Measurements from ENCODE around the gene MAP4K2. TPM values are rescaled to one million over a fixed set of nuclear protein-coding genes. Genes with fewer than 3 reads are reported as not detected.

Gene MAP4K2
- total RNA-seq, 1 experiment from 2014 or later, result 24.5 TPM

- no peak for DNase-seq (ENCODE audit: low spot score)
- no peak overlapping the region for H3K27ac Mint-ChIP-seq
- peaks cover 11% of the 10 kb centered on the region for H3K4me1 Mint-ChIP-seq
- ChIA-PET CTCF (interaction anchor here (0.8 to 2.5 kb wide), 3 partner anchors 14 to 37 kb away, joined by 3 to 13 read pairs (median 7); partner anchors contain the start of gene SF1), POLR2A (no interaction called here)
- H3K27me3 Mint-ChIP-seq (ENCODE audit: low read depth), result no peaks in the 10 kb centered on the region
- H3K9me3 Mint-ChIP-seq, result no peaks in the 10 kb centered on the region
- no peak overlapping the region for H3K4me3 Mint-ChIP-seq
- ATAC-seq, result no peak
- 0 out of 2 replicates have a peak, but pooled peaks cover 6% of the 10 kb centered on the region for H3K36me3 Mint-ChIP-seq
- TF ChIP-seq SMAD3 (CRISPR knock-in tag; IDR thresholded peaks at IDR 0.05; ENCODE audit: borderline replicate concordance), result no peak
- TF ChIP-seq ESRRA (CRISPR knock-in tag; IDR thresholded peaks at IDR 0.05; ENCODE audit: borderline replicate concordance), result no peak
- TF ChIP-seq ZBTB21 (CRISPR knock-in tag; IDR thresholded peaks at IDR 0.05; ENCODE audit: borderline replicate concordance), result no peak
- TF ChIP-seq FOXJ3 (CRISPR knock-in tag; IDR thresholded peaks at IDR 0.05; ENCODE audit: borderline replicate concordance), result no peak
- TF ChIP-seq IRF2 (CRISPR knock-in tag; IDR thresholded peaks at IDR 0.05; ENCODE audit: borderline replicate concordance, low read depth), result no peak
- no peak for TF ChIP-seq GABPB1 (CRISPR knock-in tag; IDR thresholded peaks at IDR 0.05)
- TF ChIP-seq NFATC4 (CRISPR knock-in tag; IDR thresholded peaks at IDR 0.05), result no peak
- TF ChIP-seq AR (CRISPR knock-in tag; IDR thresholded peaks at IDR 0.05), result no peak
- TF ChIP-seq FOXP1 (CRISPR knock-in tag; IDR thresholded peaks at IDR 0.05; ENCODE audit: borderline replicate concordance), result no peak
- no peak for TF ChIP-seq ZNF121 (CRISPR knock-in tag; IDR thresholded peaks at IDR 0.05)
Measured at GRCh38 chr11:64801158-64801464, 1.9 kb downstream of the MAP4K2 start.

DNA sequence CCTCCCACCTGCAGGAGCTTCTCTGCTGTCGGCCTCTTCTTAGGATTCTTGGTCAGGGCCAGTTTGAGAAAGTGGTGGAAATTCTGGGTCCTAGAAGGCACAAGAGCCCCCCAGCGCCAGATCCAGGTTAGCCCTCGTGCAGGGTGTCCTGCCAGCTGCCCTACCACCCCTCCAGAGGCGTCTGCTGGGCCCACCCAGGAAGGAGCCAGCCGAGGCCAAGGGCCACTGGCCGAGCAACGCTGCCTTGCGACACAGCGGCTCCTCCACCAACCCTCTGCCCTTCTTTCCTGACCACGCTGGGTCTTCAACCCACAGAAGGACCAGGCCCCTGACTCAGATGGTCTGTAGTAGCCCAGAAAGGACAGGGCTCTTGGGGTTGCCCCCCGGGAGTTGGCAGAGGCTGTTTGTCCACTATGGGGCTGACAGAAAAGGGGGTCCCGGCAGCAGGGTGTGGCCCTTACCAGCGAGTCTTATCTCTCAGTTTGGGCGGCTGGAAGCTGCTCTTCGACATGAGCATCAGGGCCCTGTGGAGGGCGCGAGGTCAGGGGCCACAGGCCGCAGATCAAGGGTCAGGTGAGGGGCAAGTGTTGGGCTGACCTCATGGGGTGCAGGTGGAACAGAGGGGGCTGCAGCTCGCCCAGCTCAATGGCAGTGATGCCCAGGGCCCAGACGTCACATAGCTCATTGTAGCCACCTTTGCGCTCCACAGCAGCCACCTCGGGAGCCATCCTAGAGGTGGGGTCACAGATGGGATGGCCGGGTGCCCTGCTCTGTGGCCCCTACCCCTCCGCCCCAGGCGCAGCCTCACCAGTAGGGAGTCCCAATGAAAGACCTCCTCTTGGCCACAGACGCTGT, 2.5 kb downstream of the MAP4K2 start:
- DNase-seq (ENCODE audit: low spot score) (no peak), ATAC-seq (no peak)
- Mint-ChIP-seq H3K36me3 (0 out of 2 replicates have a peak, but pooled peaks cover 1% of the 10 kb centered on the region), H3K27me3 (ENCODE audit: low read depth) (no peaks in the 10 kb centered on the region), H3K4me3 (no peak overlapping the region), H3K9me3 (no peaks in the 10 kb centered on the region), H3K4me1 (peaks cover 11% of the 10 kb centered on the region), H3K27ac (no peak overlapping the region)
- ChIA-PET POLR2A (no interaction called here), CTCF (interaction anchor here (0.6 to 2.5 kb wide), 8 partner anchors 9 to 474 kb away, joined by 3 to 13 read pairs (median 4); partner anchors contain the start of genes MEN1 and SF1)
- TF ChIP-seq, protein P1, sequence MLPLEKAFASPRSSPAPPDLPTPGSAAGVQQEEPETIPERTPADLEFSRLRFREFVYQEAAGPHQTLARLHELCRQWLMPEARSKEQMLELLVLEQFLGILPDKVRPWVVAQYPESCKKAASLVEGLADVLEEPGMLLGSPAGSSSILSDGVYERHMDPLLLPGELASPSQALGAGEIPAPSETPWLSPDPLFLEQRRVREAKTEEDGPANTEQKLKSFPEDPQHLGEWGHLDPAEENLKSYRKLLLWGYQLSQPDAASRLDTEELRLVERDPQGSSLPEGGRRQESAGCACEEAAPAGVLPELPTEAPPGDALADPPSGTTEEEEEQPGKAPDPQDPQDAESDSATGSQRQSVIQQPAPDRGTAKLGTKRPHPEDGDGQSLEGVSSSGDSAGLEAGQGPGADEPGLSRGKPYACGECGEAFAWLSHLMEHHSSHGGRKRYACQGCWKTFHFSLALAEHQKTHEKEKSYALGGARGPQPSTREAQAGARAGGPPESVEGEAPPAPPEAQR (CRISPR knock-in tag; IDR thresholded peaks at IDR 0.05), result no peak
- no peak for TF ChIP-seq ELF4 (CRISPR knock-in tag; IDR thresholded peaks at IDR 0.05; ENCODE audit: low read depth)
- no peak for TF ChIP-seq ZNF512 (CRISPR knock-in tag; IDR thresholded peaks at IDR 0.05; ENCODE audit: borderline replicate concordance)
- TF ChIP-seq ZNF425 (CRISPR knock-in tag; conservative IDR thresholded peaks at IDR 0.05), result no peak
- TF ChIP-seq, protein P2, sequence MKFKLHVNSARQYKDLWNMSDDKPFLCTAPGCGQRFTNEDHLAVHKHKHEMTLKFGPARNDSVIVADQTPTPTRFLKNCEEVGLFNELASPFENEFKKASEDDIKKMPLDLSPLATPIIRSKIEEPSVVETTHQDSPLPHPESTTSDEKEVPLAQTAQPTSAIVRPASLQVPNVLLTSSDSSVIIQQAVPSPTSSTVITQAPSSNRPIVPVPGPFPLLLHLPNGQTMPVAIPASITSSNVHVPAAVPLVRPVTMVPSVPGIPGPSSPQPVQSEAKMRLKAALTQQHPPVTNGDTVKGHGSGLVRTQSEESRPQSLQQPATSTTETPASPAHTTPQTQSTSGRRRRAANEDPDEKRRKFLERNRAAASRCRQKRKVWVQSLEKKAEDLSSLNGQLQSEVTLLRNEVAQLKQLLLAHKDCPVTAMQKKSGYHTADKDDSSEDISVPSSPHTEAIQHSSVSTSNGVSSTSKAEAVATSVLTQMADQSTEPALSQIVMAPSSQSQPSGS (CRISPR knock-in tag; IDR thresholded peaks at IDR 0.05; ENCODE audit: borderline replicate concordance, low read depth), result no peak
- no peak for TF ChIP-seq CDX4 (CRISPR knock-in tag; IDR thresholded peaks at IDR 0.05; ENCODE audit: borderline replicate concordance)
- no peak for TF ChIP-seq RELA (CRISPR knock-in tag; IDR thresholded peaks at IDR 0.05; ENCODE audit: borderline replicate concordance)
- TF ChIP-seq, protein P3, sequence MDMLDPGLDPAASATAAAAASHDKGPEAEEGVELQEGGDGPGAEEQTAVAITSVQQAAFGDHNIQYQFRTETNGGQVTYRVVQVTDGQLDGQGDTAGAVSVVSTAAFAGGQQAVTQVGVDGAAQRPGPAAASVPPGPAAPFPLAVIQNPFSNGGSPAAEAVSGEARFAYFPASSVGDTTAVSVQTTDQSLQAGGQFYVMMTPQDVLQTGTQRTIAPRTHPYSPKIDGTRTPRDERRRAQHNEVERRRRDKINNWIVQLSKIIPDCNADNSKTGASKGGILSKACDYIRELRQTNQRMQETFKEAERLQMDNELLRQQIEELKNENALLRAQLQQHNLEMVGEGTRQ (CRISPR knock-in tag; IDR thresholded peaks at IDR 0.05), result no peak
- no peak for TF ChIP-seq IRF2 (CRISPR knock-in tag; IDR thresholded peaks at IDR 0.05; ENCODE audit: borderline replicate concordance, low read depth)
- TF ChIP-seq MAX (CRISPR knock-in tag; IDR thresholded peaks at IDR 0.05), result no peak
- no peak for TF ChIP-seq SOX15 (CRISPR knock-in tag; IDR thresholded peaks at IDR 0.05)
